Endothelial cell of umbilical vein (primary cell): ENCODE measurements around the gene IKZF4.

Source experiments
- CTCF ChIP-seq, 2 donors: IDR thresholded peaks; 1 replicate in 1 of 2; 2 replicates in 1 of 2; pipeline ENCODE4 v1.5.1; 2011; ENCODE audit warnings: low read length in 2 of 2, mild to moderate bottlenecking in 2 of 2, moderate library complexity in 2 of 2, control low read depth in 1 of 2, inconsistent platforms in 1 of 2, low read depth in 1 of 2; ENCODE audit not compliant: insufficient read depth in 1 of 2; ENCODE audit errors: extremely low read depth in 1 of 2
- EZH2 ChIP-seq: IDR thresholded peaks from 2 replicates; pipeline ENCODE4 v1.6.1; 2012; ENCODE audit warnings: borderline replicate concordance, low read depth, mild to moderate bottlenecking, moderate library complexity, low read length, inconsistent platforms; ENCODE audit not compliant: severe bottlenecking
- FOS ChIP-seq: IDR thresholded peaks from 2 replicates; pipeline ENCODE4 v1.6.1; 2011; ENCODE audit warnings: mild to moderate bottlenecking, low read length, moderate library complexity, borderline replicate concordance; ENCODE audit not compliant: insufficient read depth
- MYC ChIP-seq: IDR thresholded peaks from one replicate; pipeline ENCODE4 v1.6.1; 2011; ENCODE audit warnings: mild to moderate bottlenecking, low read depth, low read length
- POLR2A ChIP-seq: IDR thresholded peaks from 2 replicates; pipeline ENCODE4 v1.6.1; 2012; ENCODE audit warnings: low read depth, mild to moderate bottlenecking, control low read depth, low read length
- POLR2AphosphoS5 ChIP-seq: IDR thresholded peaks from 2 replicates; pipeline ENCODE4 v1.6.1; 2012; ENCODE audit warnings: low read depth, mild to moderate bottlenecking, control low read depth, low read length, moderate library complexity; ENCODE audit not compliant: insufficient read depth

- no peak for TF ChIP-seq POLR2A
- no peak for TF ChIP-seq CTCF (IDR thresholded peaks at IDR 0.05; ENCODE audit: extremely low read depth in 1 of 2, insufficient read depth in 1 of 2, low read depth in 1 of 2, low read length in 2 of 2)
- TF ChIP-seq POLR2AphosphoS5: no peak
- TF ChIP-seq EZH2: no peak
- TF ChIP-seq FOS: no peak
- no peak for TF ChIP-seq MYC
These were observed 60.8 kb downstream of the IKZF4 start for GRCh38 chr12:56081393-56082347.
